NCI-H748 treated with DMSO at 0.1 percent for 48 hours (cell line): ENCODE measurements around the gene PANK4.
"Not testable (repeated sequence)": the region's sequence is repeated elsewhere in the genome, so short reads cannot be mapped to it uniquely, and the experiment has no call there.

Experiments
- DNase-seq: peaks from one replicate; lab custom pipeline; 2025; lab: John Stamatoyannopoulos, UW

Gene PANK4

GRCh38 chr1:2558861-2559260 lies 32.5 kb upstream of the PANK4 start:
- no peak for DNase-seq

GRCh38 chr1:2558420-2558819 lies 32.0 kb upstream of the PANK4 start:
- DNase-seq = no peak

GRCh38 chr1:2557482-2558400 lies 31.3 kb upstream of the PANK4 start:
- DNase-seq = no peak

GRCh38 chr1:2556678-2557481 lies 30.5 kb upstream of the PANK4 start:
- no peak for DNase-seq

- no peak for DNase-seq
Measured at GRCh38 chr1:2556277-2556677, 29.9 kb upstream of the PANK4 start, which contains the start of gene TNFRSF14. Gene TNFRSF14, plus strand, starts transcription at chr1:2556371. Its CDS starts 294 bp downstream, at chr1:2556665.

GRCh38 chr1:2555634-2556276 lies 29.4 kb upstream of the PANK4 start:
- no peak for DNase-seq

- no peak for DNase-seq
Measured at GRCh38 chr1:2554621-2555387, 28.4 kb upstream of the PANK4 start.

- no peak for DNase-seq
Measured at GRCh38 chr1:2553871-2554620, 27.6 kb upstream of the PANK4 start.

GRCh38 chr1:2553076-2553475 lies 26.7 kb upstream of the PANK4 start:
- not testable (repeated sequence) for DNase-seq

GRCh38 chr1:2552189-2552588 lies 25.8 kb upstream of the PANK4 start:
- DNase-seq = no peak

GRCh38 chr1:2551544-2551943 lies 25.1 kb upstream of the PANK4 start:
- DNase-seq = not testable (repeated sequence)

GRCh38 chr1:2550309-2550861 lies 24.0 kb upstream of the PANK4 start:
- not testable (repeated sequence) for DNase-seq

GRCh38 chr1:2549367-2550029 lies 23.1 kb upstream of the PANK4 start:
- DNase-seq = not testable (repeated sequence)

GRCh38 chr1:2548068-2548589 lies 21.7 kb upstream of the PANK4 start:
- peak; percentile 16 for DNase-seq

- no peak for DNase-seq
Measured at GRCh38 chr1:2547210-2548067, 21.0 kb upstream of the PANK4 start.

GRCh38 chr1:2546515-2547209 lies 20.3 kb upstream of the PANK4 start:
- DNase-seq = peak; percentile 40

- peak; percentile 55 for DNase-seq
Measured at GRCh38 chr1:2545754-2546514, 19.5 kb upstream of the PANK4 start.
